ENCODE data around the gene SPSB2. TPM values are rescaled to one million over a fixed set of nuclear protein-coding genes. Genes with fewer than 3 reads are reported as not detected.

SPSB2 gene
- total RNA-seq, 1 experiment from 2014 or later, result 10.2 TPM

Other genes with a start within 250 kb of the SPSB2 start
- gene LPAR5, start 237.3 kb downstream of the SPSB2 start, total RNA-seq (2014; rRNA removed; shearing (Covaris generic)), result 2.5 TPM in 2 replicates
- gene ACRBP, start 225.9 kb downstream of the SPSB2 start, total RNA-seq (2014; rRNA removed; shearing (Covaris generic)), result 0.65 TPM in 1 of 2 replicates, not detected in the other
- gene ING4, start 210.2 kb downstream of the SPSB2 start, total RNA-seq (2014; rRNA removed; shearing (Covaris generic)), result 23.7 and 27.4 TPM in 2 replicates
- gene ZNF384, start 183.9 kb downstream of the SPSB2 start, total RNA-seq (2014; rRNA removed; shearing (Covaris generic)), result 6.4 and 9.2 TPM in 2 replicates
- gene PIANP, start 172.5 kb downstream of the SPSB2 start, total RNA-seq (2014; rRNA removed; shearing (Covaris generic)), result 0.24 and 2.3 TPM in 2 replicates
- 40.7 and 45.7 TPM in 2 replicates for gene COPS7A, start 149.3 kb downstream of the SPSB2 start, total RNA-seq (2014; rRNA removed; shearing (Covaris generic))
- 168 and 187 TPM in 2 replicates for gene MLF2, start 120.2 kb downstream of the SPSB2 start, total RNA-seq (2014; rRNA removed; shearing (Covaris generic))
- gene PTMS, start 106.9 kb downstream of the SPSB2 start, total RNA-seq (2014; rRNA removed; shearing (Covaris generic)), result 86.8 and 166 TPM in 2 replicates
- gene LAG3, start 100.8 kb downstream of the SPSB2 start, total RNA-seq (2014; rRNA removed; shearing (Covaris generic)), result not detected in 2 replicates
- gene CD4, start 83.8 kb downstream of the SPSB2 start, total RNA-seq (2014; rRNA removed; shearing (Covaris generic)), result not detected in 2 replicates
- 5.3 and 12.3 TPM in 2 replicates for gene GPR162, start 51.5 kb downstream of the SPSB2 start, total RNA-seq (2014; rRNA removed; shearing (Covaris generic))
- 6.9 and 7.4 TPM in 2 replicates for gene P3H3, start 44.9 kb downstream of the SPSB2 start, total RNA-seq (2014; rRNA removed; shearing (Covaris generic))
- gene GNB3, start 32.4 kb downstream of the SPSB2 start, total RNA-seq (2014; rRNA removed; shearing (Covaris generic)), result 0.19 and 5.1 TPM in 2 replicates
- gene CDCA3, start 22.0 kb downstream of the SPSB2 start, total RNA-seq (2014; rRNA removed; shearing (Covaris generic)), result 30.8 and 52.8 TPM in 2 replicates
- 87.3 and 104 TPM in 2 replicates for gene USP5, start 21.2 kb downstream of the SPSB2 start, total RNA-seq (2014; rRNA removed; shearing (Covaris generic))
- 675 and 790 TPM in 2 replicates for gene TPI1, start 5.8 kb downstream of the SPSB2 start, total RNA-seq (2014; rRNA removed; shearing (Covaris generic))
- 8.3 and 14.4 TPM in 2 replicates for gene LRRC23, start 31.5 kb upstream of the SPSB2 start, total RNA-seq (2014; rRNA removed; shearing (Covaris generic))
- 21.5 and 24.7 TPM in 2 replicates for gene ENO2, start 41.3 kb upstream of the SPSB2 start, total RNA-seq (2014; rRNA removed; shearing (Covaris generic))
- gene ATN1, start 54.7 kb upstream of the SPSB2 start, total RNA-seq (2014; rRNA removed; shearing (Covaris generic)), result 3.1 and 6.6 TPM in 2 replicates
- gene RNU7-1, start 70.5 kb upstream of the SPSB2 start, total RNA-seq (2014; rRNA removed; shearing (Covaris generic)), result not detected in 2 replicates
- gene C12orf57, start 70.7 kb upstream of the SPSB2 start, total RNA-seq (2014; rRNA removed; shearing (Covaris generic)), result 1.8 TPM in 1 of 2 replicates, not detected in the other
- gene PTPN6, start 78.1 kb upstream of the SPSB2 start, total RNA-seq (2014; rRNA removed; shearing (Covaris generic)), result 0.31 and 0.48 TPM in 2 replicates
- gene PHB2, start 97.4 kb upstream of the SPSB2 start, total RNA-seq (2014; rRNA removed; shearing (Covaris generic)), result 172 and 183 TPM in 2 replicates
- 42.6 and 50.5 TPM in 2 replicates for gene EMG1, start 97.6 kb upstream of the SPSB2 start, total RNA-seq (2014; rRNA removed; shearing (Covaris generic))
- gene LPCAT3, start 145.2 kb upstream of the SPSB2 start, total RNA-seq (2014; rRNA removed; shearing (Covaris generic)), result 9.2 and 14.7 TPM in 2 replicates
- 20.3 and 39.8 TPM in 2 replicates for gene C1S, start 187.4 kb upstream of the SPSB2 start, total RNA-seq (2014; rRNA removed; shearing (Covaris generic))
- gene C1R, start 219.1 kb upstream of the SPSB2 start, total RNA-seq (2014; rRNA removed; shearing (Covaris generic)), result 10.7 and 16.0 TPM in 2 replicates
- gene C1RL, start 235.9 kb upstream of the SPSB2 start, total RNA-seq (2014; rRNA removed; shearing (Covaris generic)), result 5.8 and 11.0 TPM in 2 replicates

Data from A172 (cell line).